Ascending aorta (tissue), 2 donors: ENCODE data around the gene CEP57L1. TPM values are rescaled to one million over a fixed set of nuclear protein-coding genes. Genes with fewer than 3 reads are reported as not detected.
"Not testable (repeated sequence)": the region's sequence is repeated elsewhere in the genome, so short reads cannot be mapped to it uniquely, and the experiment has no call there.

Experiments
- DNase-seq, 2 donors: peaks; one replicate each; pipeline ENCODE4 v3.0.0-alpha.2; 2019; ENCODE audit warnings: low spot score in 2 of 2
- H3K27ac ChIP-seq, 2 donors: fragments of 200-600 bp; sonication (generic); one replicate each; pipeline ENCODE4 v1.5.1; 2016 to 2017; ENCODE audit warnings: mild to moderate bottlenecking in 1 of 2
- H3K27me3 ChIP-seq: fragments of 200-600 bp; sonication (generic); one replicate; pipeline ENCODE4 v1.5.1; 2017
- H3K36me3 ChIP-seq, 2 donors: fragments of 200-600 bp; sonication (generic); one replicate each; pipeline ENCODE4 v1.5.1; 2016
- H3K4me1 ChIP-seq, 2 donors: fragments of 200-600 bp; sonication (generic); one replicate each; pipeline ENCODE4 v1.5.1; 2016 to 2017; ENCODE audit warnings: mild to moderate bottlenecking in 1 of 2
- H3K4me3 ChIP-seq, 2 donors: fragments of 200-600 bp; sonication (generic); one replicate each; pipeline ENCODE4 v1.5.1; 2016 to 2017; ENCODE audit warnings: mild to moderate bottlenecking in 1 of 2
- H3K9me3 ChIP-seq, 2 donors: fragments of 200-600 bp; sonication (generic); one replicate each; pipeline ENCODE4 v1.5.1; 2016
- intact Hi-C: fragments of 100-400 bp; cut with DNase I; formaldehyde crosslinking; loops from one replicate; pipeline ENCODE4 v1.15.1; 2023
- total RNA-seq: library from RNA; depleted of rRNA; stranded (reverse); fragments of >200 nt; gene quantifications from one replicate; pipeline ENCODE4 v1.1.0, GENCODE V29; 2016
- TF ChIP-seq, protein P1 (sequence below), 3 experiments: fragments of 200-600 bp in 2 of 3; fragments of 450-650 bp in 1 of 3; sonication (generic) in 2 of 3; IDR thresholded peaks; one replicate each; pipeline ENCODE4 v1.5.1; 2016 to 2019; ENCODE audit warnings: antibody characterized with exemption in 3 of 3, mild to moderate bottlenecking in 1 of 3, moderate library complexity in 1 of 3

CEP57L1 gene
- total RNA-seq, 1 donor from 2014 or later = 1.1 TPM

DNA sequence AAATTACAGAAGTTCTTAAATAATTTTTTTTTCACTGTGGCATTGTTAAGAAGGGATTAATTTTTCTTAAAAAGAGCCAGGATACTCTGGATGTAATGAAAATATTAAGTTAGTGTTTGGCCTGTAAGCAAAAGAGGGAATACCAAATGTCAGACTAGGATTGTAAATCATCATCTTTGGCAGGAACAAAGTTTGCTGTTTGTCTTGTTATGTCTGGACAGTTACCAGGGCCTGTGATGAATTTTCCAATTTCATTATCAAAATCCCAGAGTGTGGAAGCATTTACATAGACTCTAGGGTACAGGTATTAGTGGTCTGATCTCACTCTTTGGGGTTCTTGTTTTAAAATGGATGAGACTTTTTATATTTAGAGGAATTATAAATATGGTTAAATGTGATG, 26.1 kb downstream of the CEP57L1 start:
- Histone ChIP-seq H3K9me3 (no peaks in the 10 kb centered on the region), H3K27ac (no peak overlapping the region), H3K27me3 (no peaks in the 10 kb centered on the region), H3K4me3 (no peak overlapping the region), H3K4me1 (peaks cover 0 to 3% of the 10 kb centered on the region in 2 donors), H3K36me3 (no peaks in the 10 kb centered on the region)
- intact Hi-C loops = no loop called here
- TF ChIP-seq, protein P1, sequence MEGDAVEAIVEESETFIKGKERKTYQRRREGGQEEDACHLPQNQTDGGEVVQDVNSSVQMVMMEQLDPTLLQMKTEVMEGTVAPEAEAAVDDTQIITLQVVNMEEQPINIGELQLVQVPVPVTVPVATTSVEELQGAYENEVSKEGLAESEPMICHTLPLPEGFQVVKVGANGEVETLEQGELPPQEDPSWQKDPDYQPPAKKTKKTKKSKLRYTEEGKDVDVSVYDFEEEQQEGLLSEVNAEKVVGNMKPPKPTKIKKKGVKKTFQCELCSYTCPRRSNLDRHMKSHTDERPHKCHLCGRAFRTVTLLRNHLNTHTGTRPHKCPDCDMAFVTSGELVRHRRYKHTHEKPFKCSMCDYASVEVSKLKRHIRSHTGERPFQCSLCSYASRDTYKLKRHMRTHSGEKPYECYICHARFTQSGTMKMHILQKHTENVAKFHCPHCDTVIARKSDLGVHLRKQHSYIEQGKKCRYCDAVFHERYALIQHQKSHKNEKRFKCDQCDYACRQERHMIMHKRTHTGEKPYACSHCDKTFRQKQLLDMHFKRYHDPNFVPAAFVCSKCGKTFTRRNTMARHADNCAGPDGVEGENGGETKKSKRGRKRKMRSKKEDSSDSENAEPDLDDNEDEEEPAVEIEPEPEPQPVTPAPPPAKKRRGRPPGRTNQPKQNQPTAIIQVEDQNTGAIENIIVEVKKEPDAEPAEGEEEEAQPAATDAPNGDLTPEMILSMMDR (IDR thresholded peaks at IDR 0.05) = no peak
- DNase-seq = no peak

DNA sequence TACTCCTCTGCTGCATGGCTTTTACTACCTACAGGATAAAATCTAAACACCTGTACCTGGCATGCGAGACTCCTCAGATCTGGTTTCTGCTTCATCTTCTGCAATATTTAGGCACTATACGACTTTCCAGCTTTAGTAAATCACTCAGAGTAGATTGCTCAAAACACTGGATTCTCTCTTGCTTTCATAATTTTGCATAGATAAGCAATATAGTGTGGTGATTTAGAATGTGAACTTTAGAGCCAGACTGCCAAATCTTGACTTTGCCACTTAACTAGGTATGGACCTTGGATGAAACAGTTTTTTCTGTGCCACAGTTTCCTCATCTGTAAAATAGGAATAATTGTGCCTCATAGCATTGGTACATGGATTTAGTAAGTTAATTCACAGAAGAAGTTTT, 28.9 kb downstream of the CEP57L1 start:
- H3K27me3 ChIP-seq = no peaks in the 10 kb centered on the region
- DNase-seq = no peak
- H3K36me3 ChIP-seq = peaks cover 0 to 3% of the 10 kb centered on the region in 2 donors
- intact Hi-C loops = no loop called here
- H3K4me1 ChIP-seq = peaks cover 0 to 3% of the 10 kb centered on the region in 2 donors
- TF ChIP-seq, protein P1 (IDR thresholded peaks at IDR 0.05) = no peak
- no peaks in the 10 kb centered on the region for H3K9me3 ChIP-seq
- no peak overlapping the region for H3K27ac ChIP-seq
- no peak overlapping the region for H3K4me3 ChIP-seq

DNA sequence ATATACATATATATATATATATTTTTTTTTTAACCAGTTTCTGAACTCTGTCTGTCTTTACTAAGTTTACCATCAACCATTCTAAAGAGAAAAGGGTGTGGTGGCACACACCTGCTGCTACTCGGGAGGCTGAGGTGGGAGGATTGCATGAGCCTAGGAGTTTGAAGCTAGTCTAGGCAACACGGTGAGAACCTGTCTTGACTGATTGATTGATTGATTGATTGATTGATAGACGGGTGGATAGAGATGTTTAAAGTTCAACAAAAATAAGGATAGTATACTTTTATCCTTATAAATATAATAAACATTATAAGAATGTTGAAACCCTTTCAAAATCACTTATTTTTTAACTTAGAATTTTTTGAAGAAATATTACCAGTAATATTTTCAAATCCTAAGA, 30.2 kb downstream of the CEP57L1 start:
- TF ChIP-seq, protein P1 (IDR thresholded peaks at IDR 0.05) = no peak

GRCh38 chr6:109130065-109130464, 34.8 kb downstream of the CEP57L1 start:
- Histone ChIP-seq H3K27me3 (no peaks in the 10 kb centered on the region), H3K27ac (no peak overlapping the region), H3K9me3 (no peaks in the 10 kb centered on the region), H3K4me3 (no peak overlapping the region), H3K36me3 (peaks cover 0 to 10% of the 10 kb centered on the region in 2 donors), H3K4me1 (no peaks in the 10 kb centered on the region)
- intact Hi-C loops = no loop called here
- no peak for DNase-seq
- TF ChIP-seq, protein P1 (IDR thresholded peaks at IDR 0.05) = no peak

More for the DNA sequence above, 30.2 kb downstream of the CEP57L1 start:
- Histone ChIP-seq H3K27me3 (no peaks in the 10 kb centered on the region), H3K36me3 (peaks cover 0 to 10% of the 10 kb centered on the region in 2 donors), H3K27ac (no peak overlapping the region), H3K4me1 (peaks cover 0 to 3% of the 10 kb centered on the region in 2 donors), H3K4me3 (no peak overlapping the region), H3K9me3 (no peaks in the 10 kb centered on the region)
- intact Hi-C loops = no loop called here
- no peak for DNase-seq

GRCh38 chr6:109135600-109135999, 40.3 kb downstream of the CEP57L1 start:
- intact Hi-C loops, H3K4me1 ChIP-seq, H3K27ac ChIP-seq, H3K36me3 ChIP-seq, H3K4me3 ChIP-seq, H3K9me3 ChIP-seq, H3K27me3 ChIP-seq, DNase-seq: not testable (repeated sequence)

GRCh38 chr6:109136039-109136438, 40.7 kb downstream of the CEP57L1 start:
- H3K9me3 ChIP-seq, H3K27ac ChIP-seq, H3K27me3 ChIP-seq, DNase-seq, H3K36me3 ChIP-seq, H3K4me3 ChIP-seq, intact Hi-C loops, H3K4me1 ChIP-seq: not testable (repeated sequence)

- intact Hi-C loops = not testable (repeated sequence)
Observed at GRCh38 chr6:109136530-109136929, 41.2 kb downstream of the CEP57L1 start.

More at GRCh38 chr6:109136530-109136929, 41.2 kb downstream of the CEP57L1 start:
- not testable (repeated sequence) for H3K27me3 ChIP-seq, H3K27ac ChIP-seq, H3K4me3 ChIP-seq, H3K4me1 ChIP-seq, DNase-seq, H3K36me3 ChIP-seq, H3K9me3 ChIP-seq
